K562 (cell line): ENCODE measurements around the gene PYGO2. TPM values are rescaled to one million over a fixed set of nuclear protein-coding genes. Genes with fewer than 3 reads are reported as not detected.

Source experiments
- CBX1 ChIP-seq: sonication (generic); IDR thresholded peaks from 2 replicates; pipeline ENCODE4 v1.6.1; 2016; ENCODE audit warnings: antibody characterized with exemption, low read depth, mild to moderate bottlenecking
- CREM ChIP-seq: IDR thresholded peaks from 2 replicates; pipeline ENCODE4 v1.6.1; 2014; ENCODE audit warnings: antibody characterized with exemption, low read depth
- CTCF ChIP-seq, 3 experiments: IDR thresholded peaks in 2 of 3; conservative IDR thresholded peaks in 1 of 3; 2 replicates each; pipeline ENCODE4 v1.5.1; 2011 to 2012; ENCODE audit warnings: low read length in 3 of 3, mild to moderate bottlenecking in 3 of 3, control low read depth in 2 of 3, improper control_type of control experiment in 1 of 3, inconsistent platforms in 1 of 3, low read depth in 1 of 3, mixed read lengths in 1 of 3, moderate library complexity in 1 of 3; ENCODE audit not compliant: insufficient read depth in 2 of 3
- EHMT2 ChIP-seq: fragments of 450-650 bp; IDR thresholded peaks from 2 replicates; pipeline ENCODE4 v1.6.1; 2018; ENCODE audit warnings: antibody characterized with exemption
- EP300 ChIP-seq: IDR thresholded peaks from 2 replicates; pipeline ENCODE4 v1.6.1; 2012; ENCODE audit warnings: low read length, improper control_type of control experiment
- KAT7 ChIP-seq: sonication (generic); formaldehyde crosslinking; IDR thresholded peaks from 2 replicates; pipeline ENCODE4 v1.8.0; 2022; ENCODE audit warnings: missing genetic modification reagents, mild to moderate bottlenecking, borderline replicate concordance
- KLF16 ChIP-seq: IDR thresholded peaks from 2 replicates; pipeline ENCODE4 v1.6.1; 2016; ENCODE audit warnings: antibody characterized with exemption
- MYC ChIP-seq, 2 experiments: fragments of 250-450 bp in 1 of 2; sonication (Bioruptor Pico) in 1 of 2; IDR thresholded peaks; 2 replicates each; pipeline versions ENCODE4 v1.5.1 to v1.6.1; 2012 to 2021; ENCODE audit warnings: low read depth in 2 of 2, borderline replicate concordance in 1 of 2, improper control_type of control experiment in 1 of 2, low read length in 1 of 2, mild to moderate bottlenecking in 1 of 2, moderate library complexity in 1 of 2
- NFATC3 ChIP-seq: fragments of 450-650 bp; IDR thresholded peaks from 2 replicates; pipeline ENCODE4 v1.6.1; 2017; ENCODE audit warnings: mild to moderate bottlenecking
- NR2F6 ChIP-seq: fragments of 450-650 bp; formaldehyde crosslinking; IDR thresholded peaks from 2 replicates; pipeline ENCODE4 v1.4.0; 2020; ENCODE audit warnings: mild to moderate bottlenecking
- POU5F1 ChIP-seq: fragments of 150-350 bp; IDR thresholded peaks from 2 replicates; pipeline ENCODE4 v1.6.1; 2014; ENCODE audit warnings: borderline replicate concordance, low read length, low read depth, mild to moderate bottlenecking; ENCODE audit not compliant: partially characterized antibody
- RBM15 ChIP-seq: fragments of 200-400 bp; formaldehyde crosslinking; IDR thresholded peaks from 2 replicates; pipeline ENCODE4 v1.6.1; 2018; ENCODE audit warnings: mild to moderate bottlenecking, low read length, moderate library complexity; ENCODE audit not compliant: insufficient read depth
- RFX7 ChIP-seq: fragments of 250-450 bp; sonication (Bioruptor Pico); IDR thresholded peaks from 2 replicates; pipeline ENCODE4 v1.5.1; 2021; ENCODE audit warnings: mild to moderate bottlenecking
- SREBF1 ChIP-seq: fragments of 150-350 bp; IDR thresholded peaks from 2 replicates; pipeline ENCODE4 v1.6.1; 2014; ENCODE audit warnings: antibody characterized with exemption, low read depth, low read length, borderline replicate concordance
- STAT6 ChIP-seq: sonication (generic); formaldehyde crosslinking; IDR thresholded peaks from 2 replicates; pipeline ENCODE4 v1.8.1; 2023; ENCODE audit warnings: mild to moderate bottlenecking, missing genetic modification reagents
- TBP ChIP-seq: optimal IDR thresholded peaks from 2 replicates; pipeline ENCODE3; 2011; ENCODE audit warnings: low read depth, low read length, improper control_type of control experiment
- THAP7 ChIP-seq: fragments of 250-450 bp; sonication (Bioruptor Pico); IDR thresholded peaks from 2 replicates; pipeline ENCODE4 v1.5.0; 2021
- TRIM28 ChIP-seq: fragments of 450-650 bp; IDR thresholded peaks from 2 replicates; pipeline ENCODE4 v1.6.1; 2017
- WHSC1 ChIP-seq: IDR thresholded peaks from one replicate; pipeline ENCODE4 v1.6.1; 2012; ENCODE audit warnings: low read length, control low read depth, inconsistent platforms
- ZNF347 ChIP-seq: fragments of 450-650 bp; formaldehyde crosslinking; IDR thresholded peaks from 2 replicates; pipeline ENCODE4 v1.4.0; 2020; ENCODE audit warnings: low read depth, mild to moderate bottlenecking, moderate library complexity
- ZNF436 ChIP-seq: fragments of 250-450, 450-650 bp; sonication (Bioruptor Pico); formaldehyde crosslinking; IDR thresholded peaks from 2 replicates; pipeline ENCODE4 v1.7.0; 2020; ENCODE audit warnings: mild to moderate bottlenecking
- ZNF445 ChIP-seq: fragments of 250-450 bp; sonication (Bioruptor Pico); IDR thresholded peaks from 2 replicates; pipeline ENCODE4 v1.4.0; 2020; ENCODE audit warnings: low read depth, mild to moderate bottlenecking, moderate library complexity
- ZNF780A ChIP-seq: fragments of 250-450 bp; sonication (Bioruptor Pico); IDR thresholded peaks from 2 replicates; pipeline ENCODE4 v1.5.0; 2021; ENCODE audit warnings: mild to moderate bottlenecking
- ZSCAN29 ChIP-seq: fragments of 450-650 bp; IDR thresholded peaks from 2 replicates; pipeline ENCODE4 v1.6.1; 2017
- polyA plus RNA-seq, 8 experiments: library from polyadenylated mRNA; depleted of rRNA in 4 of 8; stranded (reverse) in 5 of 8; unstranded in 3 of 8; fragments of >200 nt; fragmentation: Nextera tagmentation in 2 of 8; fragmentation: Illumina TruSeq in 1 of 8; extraction: Ambion mirVana in 2 of 8; extraction: Trizol in 1 of 8; gene quantifications; 2 replicates each; pipeline versions ENCODE4 v1.2.1 to v1.2.3, GENCODE V29; 2011 to 2014; ENCODE audit warnings: inconsistent platforms in 1 of 8, missing spikeins in 1 of 8
- total RNA-seq, 7 experiments: library from RNA; depleted of rRNA in 6 of 7; stranded (reverse); fragments of >200 nt in 6 of 7; fragmentation: Illumina TruSeq in 2 of 7; extraction: Trizol in 2 of 7; gene quantifications; 2 replicates each; pipeline versions ENCODE4 v1.2.1 to v1.2.3, GENCODE V29; 2011 to 2021; ENCODE audit warnings: low replicate concordance in 1 of 7

Gene PYGO2
- total and polyA plus RNA-seq, 9 of the 15 experiments (the other 6 are each of a cell fraction or from before 2014, with no cell fraction given), result 8.3 to 36.2 (median 18.2) TPM

GRCh38 chr1:154973344-154974101, 11.9 kb upstream of the PYGO2 start (continued):
- peak in 1 of 3 experiments; percentile 15; a peak in 1 of 6 replicates for TF ChIP-seq CTCF (IDR thresholded peaks at IDR 0.05 in 2 of 3, conservative IDR thresholded peaks at IDR 0.05 in 1 of 3; ENCODE audit: insufficient read depth in 2 of 3, low read depth in 1 of 3, low read length in 3 of 3)
- no peak for TF ChIP-seq KAT7 (CRISPR knock-in tag)
- TF ChIP-seq NFATC3, result peak; percentile 49; the same call in 1 of the 2 replicates
- TF ChIP-seq RBM15, result no peak
- peak; percentile 83 for TF ChIP-seq CREM
- TF ChIP-seq STAT6 (CRISPR knock-in tag), result no peak
- TF ChIP-seq ZNF436, result no peak
- TF ChIP-seq EHMT2, result no peak
- no peak for TF ChIP-seq POU5F1
- TF ChIP-seq TBP, result peak; percentile 66
- TF ChIP-seq ZNF347, result no peak
- TF ChIP-seq CBX1, result no peak
- TF ChIP-seq THAP7 (CRISPR knock-in tag), result no peak
- TF ChIP-seq KLF16, result no peak
- TF ChIP-seq RFX7 (CRISPR knock-in tag), result no peak
- no peak for TF ChIP-seq WHSC1
- TF ChIP-seq TRIM28, result no peak; the same call in 1 of the 2 replicates
- TF ChIP-seq MYC (IDR thresholded peaks at IDR 0.05; ENCODE audit: low read depth, low read length), result peak; percentile 28; the same call in 1 of the 2 replicates
- no peak for TF ChIP-seq MYC (CRISPR knock-in tag; IDR thresholded peaks at IDR 0.05; ENCODE audit: borderline replicate concordance, low read depth)
- TF ChIP-seq EP300, result peak; percentile 40; the same call in 1 of the 2 replicates
- TF ChIP-seq ZSCAN29, result peak; percentile 97
- TF ChIP-seq ZNF445 (CRISPR knock-in tag), result no peak
- TF ChIP-seq SREBF1, result no peak
- TF ChIP-seq ZNF780A (CRISPR knock-in tag), result no peak
- TF ChIP-seq NR2F6 (CRISPR knock-in tag), result no peak
